Motor neuron (in vitro differentiated cells): ENCODE measurements around the gene FAM43A. TPM values are rescaled to one million over a fixed set of nuclear protein-coding genes. Genes with fewer than 3 reads are reported as not detected.

ENCODE experiments used
- ATAC-seq, 8 experiments: fragments of 200-7000 bp; cut with Tn5 transposase; replicated peaks in 6 of 8; 2 replicates each; pipeline ENCODE4 v1.8.0; 2021; ENCODE audit warnings: mild to moderate bottlenecking in 8 of 8, moderate library complexity in 8 of 8
- H3K27ac ChIP-seq, 2 donors: fragments of 250-450 bp; sonication (Bioruptor Pico); 2 replicates each; pipeline ENCODE4 v1.9.0; 2021; ENCODE audit warnings: antibody characterized with exemption in 2 of 2, mild to moderate bottlenecking in 2 of 2, moderate library complexity in 1 of 2
- H3K4me1 ChIP-seq, 2 donors: fragments of 250-450 bp; sonication (Bioruptor Pico); replicated peaks in 1 of 2; 2 replicates each; pipeline ENCODE4 v1.6.1; 2021; ENCODE audit warnings: antibody characterized with exemption in 2 of 2, mild to moderate bottlenecking in 2 of 2, moderate library complexity in 1 of 2
- H3K4me3 ChIP-seq, 5 donors: fragments of 250-450 bp; sonication (Bioruptor Pico); 2 replicates each; pipeline ENCODE4 v1.9.0; 2021; ENCODE audit warnings: antibody characterized with exemption in 5 of 5, mild to moderate bottlenecking in 5 of 5, moderate library complexity in 4 of 5
- WGBS, 10 experiments: fragments of 450-650 bp; shearing (Covaris generic); methylation state at CpG; one replicate each; pipeline ENCODE4 v1.0.0; 2022; 5-methylcytosine and 5-hydroxymethylcytosine counted together
- in situ Hi-C, 9 experiments: fragments of 400-800 bp; cut with MboI; loops; one replicate each; pipeline ENCODE4 v1.15.0; 2021; ENCODE audit warnings: low sequenced_read_pairs in 9 of 9, low pct_unique_long_range_greater_than_20kb in 2 of 9; ENCODE audit not compliant: unreplicated experiment in 9 of 9
- total RNA-seq, 8 experiments: library from RNA; unstranded; fragments of 300-600 nt; gene quantifications; 2 replicates each; pipeline versions ENCODE4 v1.2.3 to v1.2.4, GENCODE V29; 2022

The FAM43A gene
- total RNA-seq, 8 experiments from 2014 or later = 0.67 to 22.6 (median 6.5) TPM

DNA sequence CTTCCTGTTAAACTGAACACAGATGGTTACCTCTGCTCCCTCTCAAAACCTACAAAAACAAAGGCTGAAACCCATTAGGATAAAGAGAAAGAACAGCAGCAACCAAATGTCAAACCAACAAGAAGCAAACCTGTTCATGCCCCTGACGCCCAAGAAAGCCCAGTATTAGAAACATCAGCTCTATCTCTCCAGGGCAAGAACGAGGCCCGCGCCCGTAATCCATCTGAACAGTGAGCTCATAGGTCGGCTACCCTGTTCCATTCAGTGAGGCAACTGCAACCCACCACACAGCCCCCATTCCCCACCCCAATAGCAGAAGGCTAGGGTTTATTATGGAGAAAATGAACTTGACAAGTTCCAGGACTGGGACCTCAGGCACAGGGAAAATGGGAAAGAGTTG is 23.7 kb upstream of the FAM43A start:
- WGBS, 10 experiments = 60 to 95% (median 72%) methylated on average over 1 to 5 of the region's 6 CpGs; no CpG with 5 or more reads in 4 of the 10 experiments
- no peaks in the 10 kb centered on the region for H3K4me1 ChIP-seq
- in situ Hi-C loops = no loop called here
- no peak overlapping the region for H3K27ac ChIP-seq
- H3K4me3 ChIP-seq = no peak overlapping the region
- no peak for ATAC-seq

GRCh38 chr3:194664857-194665256 is 20.8 kb upstream of the FAM43A start:
- H3K4me3 ChIP-seq = no peak overlapping the region
- H3K4me1 ChIP-seq = no peaks in the 10 kb centered on the region
- no peak overlapping the region for H3K27ac ChIP-seq
- WGBS, 10 experiments = 80 to 100% (median 92%) methylated on average over 2 to 6 of the region's 7 CpGs; no CpG with 5 or more reads in 1 of the 10 experiments
- in situ Hi-C loops = no loop called here
- no peak for ATAC-seq

- no peak for ATAC-seq
These were observed 18.3 kb upstream of the FAM43A start for GRCh38 chr3:194667363-194667762.

DNA sequence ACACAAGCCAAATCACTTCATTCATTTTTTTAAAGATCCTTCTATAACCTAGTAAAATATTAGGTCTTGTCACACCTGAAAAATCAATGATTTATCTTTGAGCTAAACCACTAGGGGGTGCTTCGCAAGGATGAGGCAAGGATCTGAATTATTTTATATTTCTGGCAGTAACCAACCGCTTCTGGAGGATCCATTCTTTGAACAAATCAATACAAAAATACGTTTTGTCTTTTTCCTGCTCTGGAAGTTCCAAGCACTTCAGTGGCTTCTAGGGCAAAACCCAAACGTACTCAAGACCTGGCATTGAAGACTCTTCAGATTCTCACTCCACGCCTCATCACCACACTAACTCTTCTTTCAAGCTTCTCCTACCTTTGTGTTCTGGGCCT is 14.2 kb upstream of the FAM43A start:
- Histone ChIP-seq H3K4me1 (peaks cover 2 to 5% of the 10 kb centered on the region in 2 donors), H3K4me3 (peak overlapping the region; percentile 46 to 68 (median 50)), H3K27ac (peak overlapping the region; percentile 74 to 95)
- in situ Hi-C loops = loop anchor here in 2 of 9 experiments (10.0 kb wide), 2 partner anchors 583 to 593 kb away; no protein-coding TSS in a partner anchor
- WGBS, 10 experiments = 0 to 6% (median 0%) methylated on average over 1 to 5 of the region's 5 CpGs; no CpG with 5 or more reads in 2 of the 10 experiments
- peak in 2 of 8 experiments; percentile 2 for ATAC-seq

More at GRCh38 chr3:194667363-194667762, 18.3 kb upstream of the FAM43A start:
- Histone ChIP-seq H3K4me3 (no peak overlapping the region), H3K4me1 (peaks cover 0 to 5% of the 10 kb centered on the region in 2 donors), H3K27ac (no peak overlapping the region)
- 73 to 100% (median 87%) methylated on average over 1 to 4 of the region's 7 CpGs; no CpG with 5 or more reads in 6 of the 10 experiments for WGBS, 10 experiments
- in situ Hi-C loops = no loop called here

GRCh38 chr3:194671900-194672808 is 13.5 kb upstream of the FAM43A start, which contains the start of gene LSG1:
Gene LSG1, minus strand, starts transcription at chr3:194672191. Its CDS starts 29 bp downstream, at chr3:194672162.
- 0 to 7% (median 1%) methylated on average over 3 to 50 of the region's 57 CpGs; no CpG with 5 or more reads in 1 of the 10 experiments for WGBS, 10 experiments
- in situ Hi-C loops = loop anchor here in 2 of 9 experiments (10.0 kb wide), 2 partner anchors 583 to 593 kb away; no protein-coding TSS in a partner anchor
- H3K4me1 ChIP-seq = peaks cover 2 to 5% of the 10 kb centered on the region in 2 donors
- ATAC-seq = peak; percentile 82 to 97 (median 96)
- H3K27ac ChIP-seq = peak within 1 kb of the TSS; percentile 74 to 95
- peak within 1 kb of the TSS; percentile 46 to 68 (median 50) for H3K4me3 ChIP-seq

- WGBS, 10 experiments = 0 to 80% (median 32%) methylated on average over 1 to 4 of the region's 5 CpGs; no CpG with 5 or more reads in 1 of the 10 experiments
- in situ Hi-C loops = loop anchor here in 2 of 9 experiments (10.0 kb wide), 2 partner anchors 582 to 592 kb away; no protein-coding TSS in a partner anchor
- peak overlapping the region; percentile 46 to 68 (median 50) for H3K4me3 ChIP-seq
- peak overlapping the region in 1 of 2 donors; percentile 95 for H3K27ac ChIP-seq
- peaks cover 2 to 5% of the 10 kb centered on the region in 2 donors for H3K4me1 ChIP-seq
- ATAC-seq = peak in 1 of 8 experiments; percentile 1
These were observed 12.8 kb upstream of the FAM43A start for GRCh38 chr3:194672876-194673275.

DNA sequence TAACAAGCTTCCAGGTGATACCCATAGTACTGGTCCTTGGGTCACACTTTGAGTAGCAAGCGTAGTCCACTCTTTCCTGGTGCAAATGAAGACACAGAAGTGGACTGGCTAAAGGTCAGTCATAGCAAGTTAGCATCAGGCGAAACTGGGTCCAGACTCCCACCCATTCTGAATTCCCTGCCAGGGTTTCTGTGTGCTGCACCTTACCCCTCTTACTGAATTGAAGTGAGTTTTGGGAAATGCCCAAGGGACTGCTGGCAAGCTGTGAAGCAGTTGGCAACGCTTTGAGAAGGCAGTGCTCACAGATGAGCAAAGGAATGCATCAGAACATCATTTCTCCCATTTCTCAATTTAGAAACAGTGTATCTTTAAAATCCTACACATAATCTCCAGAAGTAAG is 11.9 kb upstream of the FAM43A start:
- Histone ChIP-seq H3K27ac (no peak overlapping the region), H3K4me3 (no peak overlapping the region), H3K4me1 (peaks cover 2 to 5% of the 10 kb centered on the region in 2 donors)
- WGBS, 10 experiments = 0 to 100% (median 78%) methylated on average over 1 to 3 of the region's 3 CpGs; no CpG with 5 or more reads in 3 of the 10 experiments
- ATAC-seq = no peak
- in situ Hi-C loops = loop anchor here in 2 of 9 experiments (10.0 kb wide), 2 partner anchors 581 to 591 kb away; no protein-coding TSS in a partner anchor

DNA sequence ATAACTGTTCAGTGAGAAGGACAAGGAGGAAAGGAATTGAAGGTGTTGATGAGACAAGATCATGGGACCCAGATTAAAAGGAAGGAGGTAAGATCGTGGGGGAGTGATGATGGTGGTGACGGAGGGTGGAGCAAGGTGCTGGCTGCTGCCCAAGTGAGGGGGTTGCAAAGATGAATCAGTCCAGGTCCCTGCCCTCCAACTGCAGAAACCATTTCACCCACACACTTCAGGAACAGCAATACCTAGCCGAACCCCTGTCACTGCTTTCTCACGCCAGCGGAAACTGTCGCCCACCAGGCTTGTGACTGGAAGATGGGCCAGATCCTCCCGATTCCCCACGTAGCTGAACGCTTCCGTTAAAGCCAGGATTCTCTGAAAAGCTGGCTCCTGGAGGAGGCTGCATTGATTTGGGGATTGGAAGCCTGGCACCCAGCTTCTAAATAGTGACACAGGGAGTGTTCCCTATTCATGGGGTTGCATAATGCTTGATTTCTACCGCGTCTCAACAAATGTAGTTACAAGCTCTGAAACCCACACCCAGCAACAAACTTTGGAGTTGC is 10.5 kb upstream of the FAM43A start:
- in situ Hi-C loops = loop anchor here (10.0 to 25.0 kb wide), 10 partner anchors 187 to 862 kb away; partner anchors contain the start of genes XXYLT1 (in 2 of the 9) and PPP1R2 (in 1 of the 9)
- peaks cover 2 to 5% of the 10 kb centered on the region in 2 donors for H3K4me1 ChIP-seq
- 7 to 58% (median 24%) methylated on average over 1 to 6 of the region's 12 CpGs; no CpG with 5 or more reads in 4 of the 10 experiments for WGBS, 10 experiments
- peak in 2 of 8 experiments; percentile 20 to 47 for ATAC-seq
- no peak overlapping the region for H3K4me3 ChIP-seq
- H3K27ac ChIP-seq = no peak overlapping the region

DNA sequence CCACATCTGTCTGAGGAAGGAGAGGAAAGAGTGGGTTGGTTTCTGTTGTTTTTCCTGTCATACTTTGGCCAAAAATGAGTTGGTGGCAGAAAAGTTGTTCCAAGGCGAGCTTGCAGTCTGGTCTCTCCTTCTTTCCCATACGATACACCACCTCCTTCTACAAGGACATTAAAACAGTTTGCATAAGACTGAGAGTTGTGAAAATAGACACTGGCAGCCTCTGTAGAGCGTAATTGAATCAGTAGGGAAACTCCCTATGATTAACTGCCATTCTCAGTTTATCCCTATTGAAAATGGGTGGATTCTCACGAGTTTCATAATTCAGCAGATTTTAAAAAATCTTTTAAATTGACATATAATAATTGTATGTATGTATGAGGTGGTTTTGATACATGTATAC is 10.0 kb upstream of the FAM43A start:
- Histone ChIP-seq H3K4me1 (peaks cover 2 to 5% of the 10 kb centered on the region in 2 donors), H3K4me3 (no peak overlapping the region), H3K27ac (no peak overlapping the region)
- ATAC-seq = peak in 2 of 8 experiments; percentile 13 to 25
- in situ Hi-C loops = loop anchor here (10.0 to 25.0 kb wide), 10 partner anchors 187 to 862 kb away; partner anchors contain the start of genes XXYLT1 (in 2 of the 9) and PPP1R2 (in 1 of the 9)
- 0 to 80% (median 35%) methylated on average over 1 to 4 of the region's 4 CpGs; no CpG with 5 or more reads in 2 of the 10 experiments for WGBS, 10 experiments

GRCh38 chr3:194676471-194676870 is 9.2 kb upstream of the FAM43A start:
- in situ Hi-C loops = loop anchor here (10.0 to 25.0 kb wide), 10 partner anchors 186 to 861 kb away; partner anchors contain the start of genes XXYLT1 (in 2 of the 9) and PPP1R2 (in 1 of the 9)
- no peak overlapping the region for H3K27ac ChIP-seq
- whole genome bisulfite sequencing, 10 experiments = 0 to 80% (median 50%) methylated on average over 1 of the region's 1 CpG; no CpG with 5 or more reads in 3 of the 10 experiments
- H3K4me1 ChIP-seq = peaks cover 0 to 2% of the 10 kb centered on the region in 2 donors
- ATAC-seq = no peak
- H3K4me3 ChIP-seq = no peak overlapping the region

DNA sequence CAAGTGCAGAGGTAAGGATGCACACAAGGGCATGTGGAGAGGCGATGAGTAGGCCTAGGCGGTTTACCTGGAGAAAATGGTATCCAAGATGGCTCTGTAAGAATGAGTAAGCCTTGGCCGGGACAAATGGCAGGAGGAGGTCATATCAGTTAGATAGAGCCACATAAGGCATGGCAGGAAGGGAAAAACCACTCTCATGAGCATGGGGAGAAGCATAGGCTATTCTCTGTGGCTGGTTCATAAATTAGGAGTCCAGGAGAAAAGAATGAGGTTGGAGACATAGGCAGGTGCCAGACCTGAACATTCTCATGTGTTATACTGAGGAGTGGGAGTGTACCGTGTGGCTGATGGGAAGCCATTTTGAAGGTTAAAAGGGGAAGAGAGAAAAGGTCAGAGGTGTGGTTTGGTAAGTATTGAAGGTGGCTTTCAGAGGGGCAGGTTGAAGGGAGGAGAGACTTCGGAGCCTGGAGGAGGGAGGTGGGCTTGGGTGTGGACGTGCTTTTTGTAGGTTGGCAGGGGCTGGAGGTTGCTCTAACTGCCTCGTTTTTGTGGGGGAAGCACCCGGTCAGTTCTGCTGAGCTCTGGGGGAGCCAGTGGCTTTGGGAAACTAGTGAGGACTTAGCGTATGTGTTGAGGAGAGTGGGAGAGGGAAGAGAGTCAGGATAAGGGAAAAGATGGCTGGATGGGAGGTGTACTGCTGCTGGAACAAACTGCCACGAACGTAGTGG is 4.6 kb upstream of the FAM43A start:
- Histone ChIP-seq H3K27ac (no peak overlapping the region), H3K4me3 (no peak overlapping the region), H3K4me1 (peaks cover 4 to 5% of the 10 kb centered on the region in 2 donors)
- no peak for ATAC-seq
- WGBS, 10 experiments = 50 to 100% (median 68%) methylated on average over 1 to 9 of the region's 11 CpGs
- in situ Hi-C loops = loop anchor here (10.0 to 25.0 kb wide), 10 partner anchors 181 to 856 kb away; partner anchors contain the start of genes XXYLT1 (in 2 of the 9) and PPP1R2 (in 1 of the 9)
